ENCODE data around the gene CASZ1. TPM values are rescaled to one million over a fixed set of nuclear protein-coding genes. Genes with fewer than 3 reads are reported as not detected.

CASZ1 gene
- total RNA-seq, 4 donors from 2014 or later = 0.88 to 6.8 (median 1.7) TPM

- TF ChIP-seq CTCF (IDR thresholded peaks at IDR 0.05; ENCODE audit: low read depth) = no peak
Measured at GRCh38 chr1:10626131-10626731, 170.2 kb downstream of the CASZ1 start.

- TF ChIP-seq CTCF (IDR thresholded peaks at IDR 0.05; ENCODE audit: low read depth) = no peak
Measured at GRCh38 chr1:10625554-10625953, 170.9 kb downstream of the CASZ1 start.

GRCh38 chr1:10625076-10625475, 171.4 kb downstream of the CASZ1 start:
- no peak for TF ChIP-seq CTCF (IDR thresholded peaks at IDR 0.05; ENCODE audit: low read depth)

GRCh38 chr1:10624256-10625050, 172.0 kb downstream of the CASZ1 start:
- no peak for TF ChIP-seq CTCF (IDR thresholded peaks at IDR 0.05; ENCODE audit: low read depth)

- TF ChIP-seq CTCF (IDR thresholded peaks at IDR 0.05; ENCODE audit: low read depth) = no peak
Measured at GRCh38 chr1:10623686-10624145, 172.7 kb downstream of the CASZ1 start.

GRCh38 chr1:10622910-10623685, 173.3 kb downstream of the CASZ1 start:
- TF ChIP-seq CTCF (IDR thresholded peaks at IDR 0.05; ENCODE audit: low read depth) = no peak

- TF ChIP-seq CTCF (IDR thresholded peaks at IDR 0.05; ENCODE audit: low read depth) = no peak
Measured at GRCh38 chr1:10621906-10622305, 174.5 kb downstream of the CASZ1 start.
